Trophoblast cell (in vitro differentiated cells and primary cell): ENCODE measurements around the gene SSBP2.

Source experiments
- DNase-seq, 2 donors: peaks; one replicate each; pipeline ENCODE4 v3.0.0-alpha.2; 2016
- H2AFZ ChIP-seq: 2 replicates; pipeline ENCODE4 v1.6.1; 2013; ENCODE audit warnings: low read length, moderate library complexity, mild to moderate bottlenecking; ENCODE audit not compliant: insufficient read depth, poor library complexity
- H2AK5ac ChIP-seq: 2 replicates; pipeline ENCODE4 v1.6.1; 2013; ENCODE audit warnings: mild to moderate bottlenecking, low read length
- H2BK120ac ChIP-seq: 2 replicates; pipeline ENCODE4 v1.6.1; 2013; ENCODE audit warnings: low read length, mild to moderate bottlenecking, moderate library complexity; ENCODE audit not compliant: insufficient read depth, poor library complexity
- H2BK12ac ChIP-seq: 2 replicates; pipeline ENCODE4 v1.6.1; 2013; ENCODE audit warnings: mild to moderate bottlenecking, low read length, moderate library complexity
- H2BK5ac ChIP-seq: 2 replicates; pipeline ENCODE4 v1.6.1; 2013; ENCODE audit warnings: low read length, low read depth, moderate library complexity, mild to moderate bottlenecking; ENCODE audit not compliant: poor library complexity
- H3K14ac ChIP-seq: 2 replicates; pipeline ENCODE4 v1.6.1; 2013; ENCODE audit warnings: mild to moderate bottlenecking, low read length
- H3K18ac ChIP-seq: 2 replicates; pipeline ENCODE4 v1.6.1; 2013; ENCODE audit warnings: mild to moderate bottlenecking, low read length
- H3K23ac ChIP-seq: 2 replicates; pipeline ENCODE4 v1.6.1; 2013; ENCODE audit warnings: low read length
- H3K27ac ChIP-seq: 2 replicates; pipeline ENCODE4 v1.5.1; 2013; ENCODE audit warnings: low read depth, mild to moderate bottlenecking, inconsistent platforms, low read length, moderate library complexity
- H3K27me3 ChIP-seq: 2 replicates; pipeline ENCODE4 v1.6.1; 2013; ENCODE audit warnings: inconsistent platforms, mild to moderate bottlenecking, low read length, moderate library complexity; ENCODE audit not compliant: insufficient read depth
- H3K36me3 ChIP-seq, 2 experiments: 1 replicate in 1 of 2; 2 replicates in 1 of 2; pipeline ENCODE4 v1.6.1; 2013; ENCODE audit warnings: low read length in 2 of 2, mild to moderate bottlenecking in 2 of 2, moderate library complexity in 1 of 2; ENCODE audit not compliant: insufficient read depth in 2 of 2, control insufficient read depth in 1 of 2
- H3K4ac ChIP-seq: 2 replicates; pipeline ENCODE4 v1.6.1; 2013; ENCODE audit warnings: low read depth, mild to moderate bottlenecking, low read length, moderate library complexity
- H3K4me1 ChIP-seq, 2 experiments: 1 replicate in 1 of 2; 2 replicates in 1 of 2; pipeline ENCODE4 v1.6.1; 2013; ENCODE audit warnings: low read length in 2 of 2, mild to moderate bottlenecking in 2 of 2, moderate library complexity in 1 of 2; ENCODE audit not compliant: insufficient read depth in 2 of 2, control insufficient read depth in 1 of 2
- H3K4me2 ChIP-seq: 2 replicates; pipeline ENCODE4 v1.6.1; 2013; ENCODE audit warnings: inconsistent platforms, mild to moderate bottlenecking, low read length, moderate library complexity
- H3K4me3 ChIP-seq: 2 replicates; pipeline ENCODE4 v1.5.1; 2013; ENCODE audit warnings: mild to moderate bottlenecking, low read depth, low read length, inconsistent platforms
- H3K79me1 ChIP-seq: one replicate; pipeline ENCODE4 v1.6.1; 2013; ENCODE audit warnings: low read length
- H3K79me2 ChIP-seq: 2 replicates; pipeline ENCODE4 v1.6.1; 2013; ENCODE audit warnings: low read length, mild to moderate bottlenecking; ENCODE audit not compliant: control insufficient read depth, insufficient read depth, poor library complexity
- H3K9ac ChIP-seq: 2 replicates; pipeline ENCODE4 v1.6.1; 2013; ENCODE audit warnings: mild to moderate bottlenecking, low read length
- H3K9me3 ChIP-seq: 2 replicates; pipeline ENCODE4 v1.6.1; 2013; ENCODE audit warnings: low read depth, mild to moderate bottlenecking, control low read depth, inconsistent platforms, low read length; ENCODE audit not compliant: insufficient read depth
- H4K12ac ChIP-seq: 2 replicates; pipeline ENCODE4 v1.6.1; 2013; ENCODE audit warnings: low read depth, mild to moderate bottlenecking, low read length, moderate library complexity
- H4K8ac ChIP-seq: 2 replicates; pipeline ENCODE4 v1.6.1; 2013; ENCODE audit warnings: low read depth, mild to moderate bottlenecking, low read length, moderate library complexity
- H4K91ac ChIP-seq: one replicate; pipeline ENCODE4 v1.6.1; 2013; ENCODE audit warnings: low read depth, mild to moderate bottlenecking, low read length, moderate library complexity
- WGBS: extraction: QIAGEN DNeasy Blood & Tissue Kit; methylation state at CpG from one replicate; pipeline ENCODE4 v1.1.7; 2013; ENCODE audit warnings: missing lambda C conversion rate; ENCODE audit not compliant: insufficient read length, insufficient coverage; ENCODE audit errors: extremely low coverage; 5-methylcytosine and 5-hydroxymethylcytosine counted together

Gene SSBP2

GRCh38 chr5:81554647-81555046 lies 196.2 kb downstream of the SSBP2 start:
- H3K9ac ChIP-seq: no peak overlapping the region
- no peaks in the 10 kb centered on the region for H3K79me2 ChIP-seq
- no peak overlapping the region for H2BK12ac ChIP-seq
- no peaks in the 10 kb centered on the region for H3K36me3 ChIP-seq
- no peak overlapping the region for H3K27ac ChIP-seq
- H4K8ac ChIP-seq: no peak overlapping the region
- no peaks in the 10 kb centered on the region for H3K79me1 ChIP-seq
- no peak overlapping the region for H3K14ac ChIP-seq
- H3K4me3 ChIP-seq: no peak overlapping the region
- no peaks in the 10 kb centered on the region for H3K27me3 ChIP-seq
- no peak overlapping the region for H4K91ac ChIP-seq
- no peak overlapping the region for H3K23ac ChIP-seq
- no peak overlapping the region for H2AFZ ChIP-seq
- DNase-seq: no peak
- H2BK120ac ChIP-seq: no peak overlapping the region
- no peak overlapping the region for H4K12ac ChIP-seq
- H3K18ac ChIP-seq: no peak overlapping the region
- WGBS: no CpG with 5 or more reads among the region's 1 CpG
- H2BK5ac ChIP-seq: no peak overlapping the region
- H3K4me1 ChIP-seq: no peaks in the 10 kb centered on the region
- H2AK5ac ChIP-seq: no peak overlapping the region
- no peaks in the 10 kb centered on the region for H3K9me3 ChIP-seq
- no peak overlapping the region for H3K4ac ChIP-seq
- no peak overlapping the region for H3K4me2 ChIP-seq

- Histone ChIP-seq H2BK5ac (no peak overlapping the region), H3K9me3 (no peaks in the 10 kb centered on the region), H3K4me2 (no peak overlapping the region), H2AFZ (no peak overlapping the region), H3K36me3 (no peaks in the 10 kb centered on the region), H3K23ac (no peak overlapping the region), H3K79me1 (no peaks in the 10 kb centered on the region), H3K9ac (no peak overlapping the region), H3K4me1 (no peaks in the 10 kb centered on the region), H4K12ac (no peak overlapping the region), H2BK120ac (no peak overlapping the region), H2AK5ac (no peak overlapping the region), H3K4ac (no peak overlapping the region), H3K27ac (no peak overlapping the region), H3K27me3 (no peaks in the 10 kb centered on the region), H2BK12ac (no peak overlapping the region), H3K79me2 (no peaks in the 10 kb centered on the region), H3K14ac (no peak overlapping the region), H3K4me3 (no peak overlapping the region), H3K18ac (no peak overlapping the region), H4K8ac (no peak overlapping the region), H4K91ac (no peak overlapping the region)
- WGBS: no CpG with 5 or more reads among the region's 1 CpG
- DNase-seq: no peak
These were observed 197.2 kb downstream of the SSBP2 start for GRCh38 chr5:81553567-81554212.

GRCh38 chr5:81552852-81553566 lies 197.9 kb downstream of the SSBP2 start:
- no peak overlapping the region for H4K8ac ChIP-seq
- no peak overlapping the region for H3K4ac ChIP-seq
- no peak overlapping the region for H3K27ac ChIP-seq
- no peaks in the 10 kb centered on the region for H3K4me1 ChIP-seq
- no peak overlapping the region for H2AK5ac ChIP-seq
- no peak overlapping the region for H2AFZ ChIP-seq
- H3K14ac ChIP-seq: no peak overlapping the region
- H3K9me3 ChIP-seq: no peaks in the 10 kb centered on the region
- no peak overlapping the region for H2BK120ac ChIP-seq
- WGBS: no CpG with 5 or more reads among the region's 2 CpGs
- no peak overlapping the region for H3K18ac ChIP-seq
- H4K91ac ChIP-seq: no peak overlapping the region
- no peaks in the 10 kb centered on the region for H3K27me3 ChIP-seq
- no peak overlapping the region for H3K9ac ChIP-seq
- H3K36me3 ChIP-seq: no peaks in the 10 kb centered on the region
- no peak overlapping the region for H2BK5ac ChIP-seq
- H3K23ac ChIP-seq: no peak overlapping the region
- DNase-seq: no peak
- H3K79me2 ChIP-seq: no peaks in the 10 kb centered on the region
- no peak overlapping the region for H2BK12ac ChIP-seq
- H3K79me1 ChIP-seq: no peaks in the 10 kb centered on the region
- no peak overlapping the region for H3K4me2 ChIP-seq
- no peak overlapping the region for H3K4me3 ChIP-seq
- no peak overlapping the region for H4K12ac ChIP-seq

GRCh38 chr5:81549123-81549522 lies 201.8 kb downstream of the SSBP2 start:
- Histone ChIP-seq H3K18ac (no peak overlapping the region), H3K4me1 (no peaks in the 10 kb centered on the region), H3K36me3 (no peaks in the 10 kb centered on the region), H3K4me3 (no peak overlapping the region), H2BK120ac (no peak overlapping the region), H2AK5ac (no peak overlapping the region), H4K91ac (no peak overlapping the region), H3K14ac (no peak overlapping the region), H3K27ac (no peak overlapping the region), H2BK12ac (no peak overlapping the region), H3K4ac (no peak overlapping the region), H2AFZ (no peak overlapping the region), H4K12ac (no peak overlapping the region), H3K9ac (no peak overlapping the region), H3K27me3 (no peaks in the 10 kb centered on the region), H3K23ac (no peak overlapping the region), H3K79me1 (no peaks in the 10 kb centered on the region), H3K79me2 (no peaks in the 10 kb centered on the region), H4K8ac (no peak overlapping the region), H3K9me3 (no peaks in the 10 kb centered on the region), H3K4me2 (no peak overlapping the region), H2BK5ac (no peak overlapping the region)
- no peak for DNase-seq
- 100% methylated on average over 4 of the region's 7 CpGs for WGBS
